ENCODE results near the gene FADS3. TPM values are rescaled to one million over a fixed set of nuclear protein-coding genes. Genes with fewer than 3 reads are reported as not detected.
A peak's percentile ranks its signal among the peaks of the same experiment; 100 is the strongest.

The FADS3 gene
- total RNA-seq, 4 donors from 2014 or later: 9.5 to 76.7 (median 18.4) TPM

- no peak overlapping the region for H3K4me3 ChIP-seq
- no peak overlapping the region for H3K27ac ChIP-seq
- peaks cover 0 to 11% (median 0%) of the 10 kb centered on the region in 4 donors for H3K4me1 ChIP-seq
- peaks cover 0 to 4% (median 0%) of the 10 kb centered on the region in 3 donors for H3K36me3 ChIP-seq
- H3K27me3 ChIP-seq: no peaks in the 10 kb centered on the region
- DNase-seq: no peak
- TF ChIP-seq POLR2A (IDR thresholded peaks at IDR 0.05): no peak
- TF ChIP-seq, protein P1, sequence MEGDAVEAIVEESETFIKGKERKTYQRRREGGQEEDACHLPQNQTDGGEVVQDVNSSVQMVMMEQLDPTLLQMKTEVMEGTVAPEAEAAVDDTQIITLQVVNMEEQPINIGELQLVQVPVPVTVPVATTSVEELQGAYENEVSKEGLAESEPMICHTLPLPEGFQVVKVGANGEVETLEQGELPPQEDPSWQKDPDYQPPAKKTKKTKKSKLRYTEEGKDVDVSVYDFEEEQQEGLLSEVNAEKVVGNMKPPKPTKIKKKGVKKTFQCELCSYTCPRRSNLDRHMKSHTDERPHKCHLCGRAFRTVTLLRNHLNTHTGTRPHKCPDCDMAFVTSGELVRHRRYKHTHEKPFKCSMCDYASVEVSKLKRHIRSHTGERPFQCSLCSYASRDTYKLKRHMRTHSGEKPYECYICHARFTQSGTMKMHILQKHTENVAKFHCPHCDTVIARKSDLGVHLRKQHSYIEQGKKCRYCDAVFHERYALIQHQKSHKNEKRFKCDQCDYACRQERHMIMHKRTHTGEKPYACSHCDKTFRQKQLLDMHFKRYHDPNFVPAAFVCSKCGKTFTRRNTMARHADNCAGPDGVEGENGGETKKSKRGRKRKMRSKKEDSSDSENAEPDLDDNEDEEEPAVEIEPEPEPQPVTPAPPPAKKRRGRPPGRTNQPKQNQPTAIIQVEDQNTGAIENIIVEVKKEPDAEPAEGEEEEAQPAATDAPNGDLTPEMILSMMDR (IDR thresholded peaks at IDR 0.05): no peak
- no peaks in the 10 kb centered on the region for H3K9me3 ChIP-seq
Observed at GRCh38 chr11:61896665-61897386, 5.5 kb upstream of the FADS3 start.

DNA sequence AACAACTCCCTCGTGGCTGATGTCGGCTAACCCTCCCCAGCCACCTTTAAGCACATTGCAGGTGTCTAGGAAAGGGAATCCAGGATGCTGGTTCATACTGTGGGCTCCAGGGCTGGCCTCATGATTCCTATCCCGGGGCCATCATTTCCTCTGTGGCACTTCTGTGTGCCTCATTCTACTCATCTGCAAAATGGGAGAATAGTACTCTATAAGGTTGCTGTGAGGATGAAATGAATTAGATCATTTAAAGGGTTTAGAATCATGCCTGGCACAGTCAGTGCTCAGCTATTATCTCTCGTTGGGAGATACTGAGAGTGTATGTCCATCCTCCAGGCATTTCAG lies 4.3 kb upstream of the FADS3 start:
- Histone ChIP-seq H3K27me3 (no peaks in the 10 kb centered on the region), H3K4me3 (no peak overlapping the region), H3K36me3 (peaks cover 0 to 4% (median 0%) of the 10 kb centered on the region in 3 donors), H3K9me3 (no peaks in the 10 kb centered on the region), H3K27ac (no peak overlapping the region), H3K4me1 (peaks cover 0 to 15% (median 4%) of the 10 kb centered on the region in 4 donors)
- no peak for DNase-seq
- TF ChIP-seq, protein P1 (IDR thresholded peaks at IDR 0.05): no peak
- TF ChIP-seq POLR2A (IDR thresholded peaks at IDR 0.05): no peak

GRCh38 chr11:61895046-61895717 lies 3.8 kb upstream of the FADS3 start:
- H3K4me3 ChIP-seq: no peak overlapping the region
- H3K36me3 ChIP-seq: peaks cover 0 to 4% (median 0%) of the 10 kb centered on the region in 3 donors
- no peak for DNase-seq
- H3K27me3 ChIP-seq: no peaks in the 10 kb centered on the region
- H3K27ac ChIP-seq: no peak overlapping the region
- H3K9me3 ChIP-seq: no peaks in the 10 kb centered on the region
- H3K4me1 ChIP-seq: peaks cover 4 to 20% (median 8%) of the 10 kb centered on the region in 4 donors
- TF ChIP-seq, protein P1 (IDR thresholded peaks at IDR 0.05): no peak
- TF ChIP-seq POLR2A (IDR thresholded peaks at IDR 0.05): no peak

DNA sequence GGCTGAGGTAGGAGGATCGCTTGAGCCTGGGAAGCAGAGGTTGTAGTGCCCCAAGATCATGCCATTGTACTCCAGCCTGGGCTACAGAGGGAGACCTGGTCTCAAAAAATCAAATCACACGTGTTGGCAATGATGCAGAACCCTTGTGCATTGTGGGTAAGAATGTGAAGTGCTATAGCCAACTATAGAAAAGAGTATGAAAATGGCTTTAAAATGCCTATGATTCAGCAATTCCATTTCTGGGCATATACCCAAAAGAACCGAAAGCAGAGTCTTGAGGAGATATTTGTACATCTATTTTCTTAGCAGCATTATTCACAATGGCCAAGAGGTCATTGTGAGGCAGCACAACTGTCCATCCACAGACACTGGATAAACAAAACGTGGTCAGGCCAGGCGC lies 2.6 kb upstream of the FADS3 start:
- no peak overlapping the region for H3K27ac ChIP-seq
- peaks cover 0 to 4% (median 0%) of the 10 kb centered on the region in 3 donors for H3K36me3 ChIP-seq
- no peaks in the 10 kb centered on the region for H3K27me3 ChIP-seq
- no peaks in the 10 kb centered on the region for H3K9me3 ChIP-seq
- peaks cover 4 to 20% (median 9%) of the 10 kb centered on the region in 4 donors for H3K4me1 ChIP-seq
- no peak for DNase-seq
- TF ChIP-seq POLR2A (IDR thresholded peaks at IDR 0.05): no peak
- TF ChIP-seq, protein P1 (IDR thresholded peaks at IDR 0.05): no peak
- no peak overlapping the region for H3K4me3 ChIP-seq

- Histone ChIP-seq H3K27ac (peak overlapping the region; percentile 77 to 90 (median 80)), H3K4me1 (peaks cover 4 to 13% (median 9%) of the 10 kb centered on the region in 4 donors), H3K27me3 (no peaks in the 10 kb centered on the region), H3K36me3 (peaks cover 0 to 4% (median 0%) of the 10 kb centered on the region in 3 donors), H3K9me3 (no peaks in the 10 kb centered on the region), H3K4me3 (peak overlapping the region; percentile 80 to 98 (median 94))
- TF ChIP-seq POLR2A (IDR thresholded peaks at IDR 0.05): no peak
- TF ChIP-seq, protein P1 (IDR thresholded peaks at IDR 0.05): no peak
- DNase-seq: peak in 2 of 3 donors; percentile 78 to 83
Observed at GRCh38 chr11:61892085-61892370, 683 bp upstream of the FADS3 start.

Measured in Peyer's patch (tissue), 4 donors.